GM21526 (cell line): Measurements from ENCODE around the gene POLR2F.

Experiments
- ATAC-seq: cut with Tn5 transposase; IDR thresholded peaks from one replicate; pipeline ENCODE4 v1.9.1; 2021; ENCODE audit warnings: moderate library complexity; ENCODE audit not compliant: unreplicated experiment, low FRiP score

Gene POLR2F

GRCh38 chr22:37996515-37997246 lies 43.2 kb downstream of the POLR2F start:
- ATAC-seq = no peak

GRCh38 chr22:37998543-37998942 lies 45.0 kb downstream of the POLR2F start:
- ATAC-seq = no peak

GRCh38 chr22:37999236-37999635 lies 45.7 kb downstream of the POLR2F start:
- no peak for ATAC-seq

GRCh38 chr22:37999640-38000272 lies 46.3 kb downstream of the POLR2F start:
- no peak for ATAC-seq

- no peak for ATAC-seq
Measured at GRCh38 chr22:38005943-38006342, 52.4 kb downstream of the POLR2F start.

- ATAC-seq = no peak
Measured at GRCh38 chr22:38006906-38007305, 53.4 kb downstream of the POLR2F start.

GRCh38 chr22:38007330-38007902 lies 53.9 kb downstream of the POLR2F start:
- ATAC-seq = no peak

- no peak for ATAC-seq
Measured at GRCh38 chr22:38009000-38009806, 55.7 kb downstream of the POLR2F start.

GRCh38 chr22:38012604-38013072 lies 59.1 kb downstream of the POLR2F start:
- no peak for ATAC-seq

- no peak for ATAC-seq
Measured at GRCh38 chr22:38014083-38014482, 60.6 kb downstream of the POLR2F start.

- no peak for ATAC-seq
Measured at GRCh38 chr22:38016182-38017151, 63.0 kb downstream of the POLR2F start.

GRCh38 chr22:38017272-38017920 lies 63.9 kb downstream of the POLR2F start:
- ATAC-seq = no peak

- ATAC-seq = no peak
Measured at GRCh38 chr22:38017939-38018885, 64.7 kb downstream of the POLR2F start.
